NCI-H524 (cell line): ENCODE results near the gene BET1L.
"Not testable (repeated sequence)": the region's sequence is repeated elsewhere in the genome, so short reads cannot be mapped to it uniquely, and the experiment has no call there.

ENCODE experiments used
- DNase-seq, 2 experiments: peaks; one replicate each; lab custom pipeline; 2025; lab: John Stamatoyannopoulos, UW

The BET1L gene

GRCh38 chr11:196786-197731, 10.1 kb downstream of the BET1L start:
- no peak for DNase-seq

DNA sequence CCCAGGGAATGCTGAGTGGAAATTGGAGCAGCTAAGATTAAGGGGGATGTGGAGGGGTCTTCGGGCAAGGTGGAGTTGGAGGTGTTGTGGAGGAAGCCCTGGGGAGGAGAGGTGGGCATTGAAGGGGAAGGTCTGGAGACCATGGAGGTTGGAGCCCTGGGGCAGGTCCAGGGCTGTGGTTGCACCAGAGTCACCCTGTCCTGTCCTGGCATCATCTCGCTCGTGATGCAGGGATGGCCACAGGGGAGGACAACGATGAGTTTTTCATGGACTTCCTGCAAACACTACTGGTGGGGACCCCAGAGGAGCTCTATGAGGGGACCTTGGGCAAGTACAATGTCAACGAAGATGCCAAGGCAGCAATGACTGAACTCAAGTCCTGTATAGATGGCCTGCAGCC, 13.7 kb downstream of the BET1L start:
- DNase-seq = not testable (repeated sequence)

- DNase-seq = not testable (repeated sequence)
Observed at GRCh38 chr11:192674-193128, 14.5 kb downstream of the BET1L start, which contains the start of gene SCGB1C1. TSS of gene SCGB1C1 (plus strand) at chr11:193078. CDS start at chr11:193100, 22 bp downstream.

- DNase-seq = not testable (repeated sequence)
Observed at GRCh38 chr11:191490-192478, 15.4 kb downstream of the BET1L start.

- not testable (repeated sequence) for DNase-seq
Observed at GRCh38 chr11:190546-190945, 16.7 kb downstream of the BET1L start.

DNA sequence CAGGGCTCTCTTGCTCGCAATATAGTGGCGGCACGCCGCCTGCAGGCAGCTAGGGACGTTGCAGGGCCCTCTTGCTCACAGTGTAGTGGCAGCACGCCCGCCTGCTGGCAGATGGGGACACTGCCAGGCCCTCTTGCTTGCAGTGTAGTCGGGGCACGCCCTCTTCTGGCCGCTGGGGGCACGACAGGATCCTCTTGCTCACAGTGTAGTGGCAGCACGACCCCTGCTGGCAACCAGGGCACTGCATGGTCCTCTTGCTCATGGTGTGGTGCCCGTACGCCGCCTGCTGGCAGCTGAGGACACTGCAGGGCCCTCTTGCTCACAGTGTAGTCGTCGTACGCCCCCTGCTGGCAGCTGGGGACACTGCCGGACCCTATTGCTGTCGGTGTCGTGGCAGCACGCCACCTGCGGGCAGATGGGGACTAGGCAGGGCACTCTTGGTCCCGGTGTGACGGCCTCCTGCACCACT, 17.3 kb downstream of the BET1L start:
- not testable (repeated sequence) for DNase-seq

DNA sequence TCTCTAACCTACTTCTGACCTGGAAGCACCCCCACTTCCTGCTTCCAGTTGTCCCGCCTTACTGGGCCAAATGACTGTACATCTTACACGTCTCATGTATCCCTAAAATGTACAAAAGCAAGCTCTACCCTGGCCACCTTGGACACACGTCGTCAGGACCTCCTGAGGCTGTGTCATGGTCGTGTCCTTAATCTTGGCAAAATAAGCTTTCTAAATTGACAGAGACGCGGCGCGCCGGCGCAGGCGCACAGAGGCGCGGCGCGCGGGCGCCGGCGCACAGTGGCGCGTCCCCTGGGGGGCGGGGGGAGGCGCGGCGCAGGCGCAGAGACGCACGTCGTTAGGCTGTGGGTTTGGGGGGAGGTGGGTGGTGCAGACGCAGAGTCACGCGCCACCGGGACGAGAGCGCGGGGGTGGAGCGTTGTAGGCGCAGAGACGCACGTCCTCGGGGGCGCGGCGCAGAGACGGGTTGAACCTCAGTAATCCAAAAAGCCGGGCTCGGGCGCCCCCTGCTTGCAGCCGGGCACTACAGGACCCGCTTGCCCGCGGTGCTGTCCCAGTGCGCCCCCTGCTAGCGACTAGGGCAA, 17.9 kb downstream of the BET1L start:
- not testable (repeated sequence) for DNase-seq

DNA sequence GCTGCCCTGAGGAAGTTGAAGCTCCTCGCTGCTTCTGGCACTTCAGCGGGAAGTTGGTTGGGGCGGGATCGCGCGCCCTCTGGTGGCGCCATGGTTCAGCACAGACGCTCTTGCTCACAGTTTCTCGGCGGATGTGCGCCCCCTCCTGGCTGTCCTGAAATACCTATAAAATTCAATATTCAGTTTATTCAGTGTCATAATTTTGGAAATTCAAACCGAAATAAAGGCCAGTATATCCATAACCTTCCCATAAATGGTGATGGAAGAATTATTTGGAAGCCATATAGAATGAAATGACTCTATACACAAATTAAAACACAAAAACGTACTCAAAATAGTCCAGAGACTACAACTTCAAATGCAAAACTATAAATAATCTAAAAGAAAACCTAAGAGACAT, 27.0 kb downstream of the BET1L start:
- DNase-seq = not testable (repeated sequence)
